ENCODE measurements around the gene ZSCAN1.

ZSCAN1 gene

GRCh38 chr19:58067240-58067912 lies 33.6 kb downstream of the ZSCAN1 start:
- H3K4me3 ChIP-seq (ENCODE audit: low read depth, low read length) = no peak overlapping the region
- no peak for TF ChIP-seq CTCF (IDR thresholded peaks at IDR 0.05; ENCODE audit: low read depth, low read length)
- no peak for DNase-seq (ENCODE audit: low read depth, low spot score)
- in situ Hi-C loops (cut with HindIII; ENCODE audit: low sequenced_read_pairs) = no loop called here

- DNase-seq (ENCODE audit: low read depth, low spot score) = no peak
- in situ Hi-C loops (cut with HindIII; ENCODE audit: low sequenced_read_pairs) = no loop called here
- no peak for TF ChIP-seq CTCF (IDR thresholded peaks at IDR 0.05; ENCODE audit: low read depth, low read length)
- no peak overlapping the region for H3K4me3 ChIP-seq (ENCODE audit: low read depth, low read length)
Measured at GRCh38 chr19:58079792-58080191, 46.0 kb downstream of the ZSCAN1 start.

- DNase-seq (ENCODE audit: low read depth, low spot score) = no peak
- in situ Hi-C loops (cut with HindIII; ENCODE audit: low sequenced_read_pairs) = no loop called here
- TF ChIP-seq CTCF (IDR thresholded peaks at IDR 0.05; ENCODE audit: low read depth, low read length) = no peak
- H3K4me3 ChIP-seq (ENCODE audit: low read depth, low read length) = no peak overlapping the region
Measured at GRCh38 chr19:58083021-58083420, 49.2 kb downstream of the ZSCAN1 start.

- TF ChIP-seq CTCF (IDR thresholded peaks at IDR 0.05; ENCODE audit: low read depth, low read length) = no peak
- in situ Hi-C loops (cut with HindIII; ENCODE audit: low sequenced_read_pairs) = no loop called here
- DNase-seq (ENCODE audit: low read depth, low spot score) = no peak
- no peak overlapping the region for H3K4me3 ChIP-seq (ENCODE audit: low read depth, low read length)
Measured at GRCh38 chr19:58084596-58085347, 50.9 kb downstream of the ZSCAN1 start.

GRCh38 chr19:58085348-58085875 lies 51.6 kb downstream of the ZSCAN1 start:
- no peak for TF ChIP-seq CTCF (IDR thresholded peaks at IDR 0.05; ENCODE audit: low read depth, low read length)
- H3K4me3 ChIP-seq (ENCODE audit: low read depth, low read length) = no peak overlapping the region
- DNase-seq (ENCODE audit: low read depth, low spot score) = no peak
- in situ Hi-C loops (cut with HindIII; ENCODE audit: low sequenced_read_pairs) = no loop called here

- TF ChIP-seq CTCF (IDR thresholded peaks at IDR 0.05; ENCODE audit: low read depth, low read length) = no peak
- no peak overlapping the region for H3K4me3 ChIP-seq (ENCODE audit: low read depth, low read length)
- in situ Hi-C loops (cut with HindIII; ENCODE audit: low sequenced_read_pairs) = no loop called here
- DNase-seq (ENCODE audit: low read depth, low spot score) = no peak
Measured at GRCh38 chr19:58086825-58087710, 53.2 kb downstream of the ZSCAN1 start.
